SH-SY5Y (cell line): ENCODE data around the gene SLC1A4.

Experiments
- GATA2 ChIP-seq: IDR thresholded peaks from 2 replicates; pipeline ENCODE4 v1.6.1; 2011; ENCODE audit warnings: mild to moderate bottlenecking, low read depth, low read length
- GATA3 ChIP-seq: IDR thresholded peaks from 2 replicates; pipeline ENCODE4 v1.6.1; 2011; ENCODE audit warnings: low read depth, mild to moderate bottlenecking, low read length, moderate library complexity

- no peak for TF ChIP-seq GATA2
- no peak for TF ChIP-seq GATA3
Observed at GRCh38 chr2:65019675-65020195, 30.5 kb downstream of the SLC1A4 start.
